Natural killer cell (primary cell): Measurements from ENCODE around the gene GLT6D1. TPM values are rescaled to one million over a fixed set of nuclear protein-coding genes. Genes with fewer than 3 reads are reported as not detected.

ENCODE experiments used
- ATAC-seq, 3 donors: fragments of 150-1000 bp in 2 of 3; fragments of 200-7000 bp in 1 of 3; cut with Tn5 transposase; 1 replicate in 1 of 3; 2 replicates in 2 of 3; pipeline ENCODE4 v1.10.0; 2021; ENCODE audit warnings: mild to moderate bottlenecking in 2 of 3, moderate library complexity in 2 of 3
- DNase-seq, 2 donors: peaks; one replicate each; pipeline versions ENCODE4 v3.0.0 to v3.0.0-alpha.2; 2013 to 2021; ENCODE audit warnings: mixed read lengths in 1 of 2
- H3K27ac ChIP-seq: one replicate; pipeline ENCODE4 v1.5.1; 2013; ENCODE audit warnings: mild to moderate bottlenecking, low read length
- H3K27me3 ChIP-seq: one replicate; pipeline ENCODE4 v1.6.1; 2013; ENCODE audit warnings: low read length; ENCODE audit not compliant: control insufficient read depth, insufficient read depth
- H3K36me3 ChIP-seq: one replicate; pipeline ENCODE4 v1.6.1; 2013; ENCODE audit warnings: low read length; ENCODE audit not compliant: control insufficient read depth, insufficient read depth
- H3K4me1 ChIP-seq: one replicate; pipeline ENCODE4 v1.6.1; 2013; ENCODE audit warnings: low read length; ENCODE audit not compliant: control insufficient read depth, insufficient read depth
- H3K4me3 ChIP-seq: one replicate; pipeline ENCODE4 v1.5.1; 2013; ENCODE audit warnings: low read length
- H3K9me3 ChIP-seq: one replicate; pipeline ENCODE4 v1.6.1; 2013; ENCODE audit warnings: low read length; ENCODE audit not compliant: control insufficient read depth, insufficient read depth
- H3K27ac Mint-ChIP-seq, 2 donors: one replicate each; pipeline ENCODE4 v1.8.0; 2022; ENCODE audit warnings: mild to moderate bottlenecking in 2 of 2, mixed read lengths in 2 of 2, moderate library complexity in 1 of 2
- H3K27me3 Mint-ChIP-seq, 2 donors: one replicate each; pipeline ENCODE4 v1.8.0; 2022; ENCODE audit warnings: low read depth in 2 of 2, mixed read lengths in 2 of 2
- H3K36me3 Mint-ChIP-seq: one replicate; pipeline ENCODE4 v1.8.0; 2022; ENCODE audit warnings: mixed read lengths
- H3K4me1 Mint-ChIP-seq, 2 donors: one replicate each; pipeline ENCODE4 v1.8.0; 2022; ENCODE audit warnings: mixed read lengths in 2 of 2
- H3K4me3 Mint-ChIP-seq: one replicate; pipeline ENCODE4 v1.8.0; 2022; ENCODE audit warnings: mild to moderate bottlenecking, moderate library complexity, mixed read lengths
- H3K9me3 Mint-ChIP-seq, 2 donors: one replicate each; pipeline ENCODE4 v1.8.0; 2022; ENCODE audit warnings: mixed read lengths in 2 of 2
- CTCF ChIP-seq: fragments of 200-600 bp; IDR thresholded peaks from one replicate; pipeline ENCODE4 v1.8.0; 2022; ENCODE audit warnings: antibody characterized with exemption
- WGBS: methylation state at CpG from one replicate; pipeline ENCODE4 v1.1.7; 2013; ENCODE audit warnings: missing lambda C conversion rate; ENCODE audit not compliant: insufficient coverage; 5-methylcytosine and 5-hydroxymethylcytosine counted together
- intact Hi-C: fragments of 100-400 bp; cut with micrococcal nuclease; formaldehyde crosslinking; loops from one replicate; pipeline ENCODE4 v1.14.2; 2022
- total RNA-seq, 4 donors: library from RNA; stranded (reverse); fragments of 120-200 nt in 1 of 4; gene quantifications; one replicate each; pipeline versions ENCODE4 v1.2.3 to v1.2.4, GENCODE V29; 2013 to 2022

GLT6D1 gene
- total RNA-seq, 3 donors from 2014 or later (not counting 1 experiment from before 2014, with no cell fraction given): not detected

- H3K4me3 Mint-ChIP-seq: no peak overlapping the region
- no peaks in the 10 kb centered on the region for H3K4me1 Mint-ChIP-seq
- 86% methylated on average over 10 of the region's 10 CpGs for WGBS
- Histone ChIP-seq H3K27me3 (no peaks in the 10 kb centered on the region), H3K27ac (no peak overlapping the region), H3K4me3 (no peak overlapping the region), H3K36me3 (no peaks in the 10 kb centered on the region), H3K9me3 (peaks cover 25% of the 10 kb centered on the region), H3K4me1 (no peaks in the 10 kb centered on the region)
- H3K27me3 Mint-ChIP-seq: peaks cover under 1 to 10% of the 10 kb centered on the region in 2 donors
- peaks cover 31% of the 10 kb centered on the region for H3K36me3 Mint-ChIP-seq
- TF ChIP-seq CTCF: no peak
- no peak overlapping the region for H3K27ac Mint-ChIP-seq
- DNase-seq (no peak), ATAC-seq (no peak)
- H3K9me3 Mint-ChIP-seq: peaks cover 19 to 21% of the 10 kb centered on the region in 2 donors
- intact Hi-C loops: no loop called here
These were observed 9.4 kb upstream of the GLT6D1 start for GRCh38 chr9:135648494-135649410.

- Mint-ChIP-seq H3K27ac (no peak overlapping the region), H3K9me3 (peaks cover 19 to 23% of the 10 kb centered on the region in 2 donors), H3K4me1 (no peaks in the 10 kb centered on the region), H3K4me3 (no peak overlapping the region), H3K36me3 (peaks cover 31% of the 10 kb centered on the region), H3K27me3 (peaks cover 8 to 10% of the 10 kb centered on the region in 2 donors)
- Histone ChIP-seq H3K4me3 (no peak overlapping the region), H3K27ac (no peak overlapping the region), H3K4me1 (no peaks in the 10 kb centered on the region), H3K36me3 (no peaks in the 10 kb centered on the region), H3K27me3 (peaks cover 2% of the 10 kb centered on the region), H3K9me3 (peaks cover 25% of the 10 kb centered on the region)
- no peak for TF ChIP-seq CTCF
- WGBS: 95% methylated on average over 4 of the region's 4 CpGs
- DNase-seq (no peak), ATAC-seq (no peak)
- intact Hi-C loops: no loop called here
These were observed 8.5 kb upstream of the GLT6D1 start for GRCh38 chr9:135647884-135648283.

GRCh38 chr9:135644631-135645218 lies 5.4 kb upstream of the GLT6D1 start:
- Histone ChIP-seq H3K9me3 (peaks cover 25% of the 10 kb centered on the region), H3K27me3 (peaks cover 2% of the 10 kb centered on the region), H3K36me3 (no peaks in the 10 kb centered on the region), H3K4me3 (no peak overlapping the region), H3K4me1 (no peaks in the 10 kb centered on the region), H3K27ac (no peak overlapping the region)
- intact Hi-C loops: no loop called here
- no peak for TF ChIP-seq CTCF
- no peak overlapping the region for H3K4me3 Mint-ChIP-seq
- H3K36me3 Mint-ChIP-seq: peaks cover 31% of the 10 kb centered on the region
- peaks cover 16 to 23% of the 10 kb centered on the region in 2 donors for H3K9me3 Mint-ChIP-seq
- ATAC-seq (no peak), DNase-seq (no peak)
- no peaks in the 10 kb centered on the region for H3K4me1 Mint-ChIP-seq
- 85% methylated on average over 5 of the region's 5 CpGs for WGBS
- H3K27ac Mint-ChIP-seq: no peak overlapping the region
- H3K27me3 Mint-ChIP-seq: peaks cover 8 to 12% of the 10 kb centered on the region in 2 donors
